Mesendoderm (in vitro differentiated cells): Measurements from ENCODE around the gene ROBO2.

Source experiments
- DNase-seq: peaks from one replicate; pipeline ENCODE4 v3.0.0; 2013
- H2AK5ac ChIP-seq: 2 replicates; pipeline ENCODE4 v1.6.1; 2013; ENCODE audit warnings: low read length, inconsistent platforms
- H2BK120ac ChIP-seq: 2 replicates; pipeline ENCODE4 v1.6.1; 2013; ENCODE audit warnings: low read depth, mild to moderate bottlenecking, low read length, moderate library complexity, mixed read lengths
- H2BK15ac ChIP-seq: replicated peaks from 2 replicates; pipeline ENCODE4 v1.6.1; 2013; ENCODE audit warnings: low read depth, mild to moderate bottlenecking, moderate library complexity
- H2BK5ac ChIP-seq: 2 replicates; pipeline ENCODE4 v1.6.1; 2013; ENCODE audit warnings: low read length, inconsistent platforms
- H3K18ac ChIP-seq: 2 replicates; pipeline ENCODE4 v1.6.1; 2013; ENCODE audit warnings: mild to moderate bottlenecking, low read length, mixed read lengths
- H3K23ac ChIP-seq: one replicate; pipeline ENCODE4 v1.6.1; 2013; ENCODE audit warnings: low read length
- H3K27ac ChIP-seq: 2 replicates; pipeline ENCODE4 v1.5.1; 2013; ENCODE audit warnings: low read depth, mild to moderate bottlenecking, inconsistent platforms, low read length, moderate library complexity
- H3K27me3 ChIP-seq: 2 replicates; pipeline ENCODE4 v1.6.1; 2013; ENCODE audit warnings: low read length, control low read depth, mild to moderate bottlenecking, inconsistent platforms; ENCODE audit not compliant: insufficient read depth, poor library complexity
- H3K36me3 ChIP-seq: 2 replicates; pipeline ENCODE4 v1.6.1; 2013; ENCODE audit warnings: low read length, inconsistent platforms; ENCODE audit not compliant: control insufficient read depth, insufficient read depth
- H3K4ac ChIP-seq: one replicate; pipeline ENCODE4 v1.6.1; 2013; ENCODE audit warnings: low read depth, mild to moderate bottlenecking, low read length, moderate library complexity
- H3K4me1 ChIP-seq: 2 replicates; pipeline ENCODE4 v1.6.1; 2013; ENCODE audit warnings: low read depth, low read length, inconsistent platforms; ENCODE audit not compliant: control insufficient read depth
- H3K4me2 ChIP-seq: 2 replicates; pipeline ENCODE4 v1.6.1; 2013; ENCODE audit warnings: low read length
- H3K4me3 ChIP-seq: 2 replicates; pipeline ENCODE4 v1.5.1; 2013; ENCODE audit warnings: mild to moderate bottlenecking, low read length
- H3K56ac ChIP-seq: one replicate; pipeline ENCODE4 v1.6.1; 2013; ENCODE audit warnings: low read length
- H3K79me1 ChIP-seq: 2 replicates; pipeline ENCODE4 v1.6.1; 2013; ENCODE audit warnings: low read length, inconsistent platforms
- H3K79me2 ChIP-seq: 2 replicates; pipeline ENCODE4 v1.6.1; 2013; ENCODE audit warnings: mild to moderate bottlenecking, low read length; ENCODE audit not compliant: control insufficient read depth, insufficient read depth
- H3K9ac ChIP-seq: 2 replicates; pipeline ENCODE4 v1.6.1; 2013; ENCODE audit warnings: low read length, inconsistent platforms
- H4K5ac ChIP-seq: one replicate; pipeline ENCODE4 v1.6.1; 2013; ENCODE audit warnings: low read length
- H4K8ac ChIP-seq: one replicate; pipeline ENCODE4 v1.6.1; 2013; ENCODE audit warnings: low read depth, mild to moderate bottlenecking, control low read depth, low read length, moderate library complexity
- WGBS: extraction: QIAGEN DNeasy Blood & Tissue Kit; methylation state at CpG from one replicate; pipeline ENCODE4 v1.1.7; 2013; ENCODE audit warnings: low lambda C conversion rate, missing lambda C conversion rate; ENCODE audit not compliant: insufficient coverage; ENCODE audit errors: extremely low coverage; 5-methylcytosine and 5-hydroxymethylcytosine counted together

Gene ROBO2

DNA sequence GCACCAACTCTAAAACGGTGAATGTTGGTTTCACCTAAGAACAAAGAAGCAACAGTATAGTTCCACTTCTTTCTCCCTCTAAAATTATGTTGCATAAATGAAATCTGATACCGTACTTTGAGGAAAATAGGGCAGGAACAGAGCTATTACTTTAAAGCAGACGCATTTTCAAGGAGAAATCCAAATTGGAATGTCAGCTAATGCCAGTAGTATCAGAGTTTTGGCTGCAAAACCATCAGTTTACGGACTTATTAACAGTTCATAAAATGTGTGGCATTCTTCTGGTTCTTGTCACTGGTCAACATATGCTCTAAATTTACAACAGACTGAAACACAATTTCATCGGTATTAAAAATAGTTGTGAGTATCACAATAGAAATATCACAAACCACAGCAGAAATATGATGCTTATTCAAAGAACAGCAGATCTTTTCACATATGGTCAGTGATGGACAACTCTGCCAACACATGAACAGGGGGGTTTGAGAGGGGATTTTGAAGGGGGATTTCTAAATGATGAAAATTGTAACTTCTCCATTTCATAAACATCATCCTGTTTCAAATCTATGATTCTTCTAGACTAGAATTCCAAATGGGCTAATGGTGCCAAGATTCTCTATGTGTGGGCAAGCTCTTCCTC is 38.7 kb upstream of the ROBO2 start:
- no peak overlapping the region for H3K23ac ChIP-seq
- H2AK5ac ChIP-seq: no peak overlapping the region
- H3K4ac ChIP-seq: no peak overlapping the region
- H4K5ac ChIP-seq: no peak overlapping the region
- no peak overlapping the region for H2BK15ac ChIP-seq
- H3K9ac ChIP-seq: no peak overlapping the region
- no peak overlapping the region for H3K18ac ChIP-seq
- H3K4me2 ChIP-seq: no peak overlapping the region
- no peak overlapping the region for H2BK5ac ChIP-seq
- no peak overlapping the region for H3K56ac ChIP-seq
- no peak for DNase-seq
- H2BK120ac ChIP-seq: no peak overlapping the region
- H3K4me1 ChIP-seq: no peaks in the 10 kb centered on the region
- H3K36me3 ChIP-seq: no peaks in the 10 kb centered on the region
- H4K8ac ChIP-seq: no peak overlapping the region
- H3K4me3 ChIP-seq: no peak overlapping the region
- WGBS: no CpG with 5 or more reads among the region's 5 CpGs
- H3K27ac ChIP-seq: no peak overlapping the region
- no peaks in the 10 kb centered on the region for H3K27me3 ChIP-seq
- H3K79me1 ChIP-seq: no peaks in the 10 kb centered on the region
- no peaks in the 10 kb centered on the region for H3K79me2 ChIP-seq

- Histone ChIP-seq H4K8ac (no peak overlapping the region), H3K79me2 (no peaks in the 10 kb centered on the region), H2BK5ac (no peak overlapping the region), H2BK120ac (no peak overlapping the region), H3K23ac (no peak overlapping the region), H3K79me1 (no peaks in the 10 kb centered on the region), H4K5ac (no peak overlapping the region), H3K4me2 (no peak overlapping the region), H2AK5ac (no peak overlapping the region), H3K9ac (no peak overlapping the region), H3K4ac (no peak overlapping the region), H3K27me3 (no peaks in the 10 kb centered on the region), H3K36me3 (no peaks in the 10 kb centered on the region), H3K56ac (no peak overlapping the region), H3K18ac (no peak overlapping the region), H3K4me1 (peaks cover 2% of the 10 kb centered on the region), H3K4me3 (no peak overlapping the region), H2BK15ac (no peak overlapping the region), H3K27ac (no peak overlapping the region)
- peak; percentile 76 for DNase-seq
- WGBS: no CpG with 5 or more reads among the region's 7 CpGs
Measured at GRCh38 chr3:77014226-77014625, 25.7 kb upstream of the ROBO2 start.

DNA sequence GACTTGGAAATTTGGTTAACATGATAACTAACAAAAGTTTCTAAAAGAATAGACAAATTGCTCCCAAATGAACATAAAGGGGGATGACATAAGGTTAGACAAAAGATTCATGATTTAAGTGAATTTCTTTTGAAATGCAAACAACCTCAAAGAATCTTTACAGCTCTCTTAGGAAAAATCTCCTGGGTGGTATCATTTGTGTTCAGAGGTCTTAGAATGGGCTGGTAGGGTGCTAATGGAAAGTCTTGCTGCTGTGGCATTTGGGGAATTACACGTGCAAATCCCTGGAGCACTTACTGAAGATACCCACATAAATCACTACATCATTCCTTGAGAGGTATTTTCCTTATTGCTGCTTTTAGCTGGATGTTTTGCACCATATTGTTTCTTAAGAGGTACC is 14.4 kb upstream of the ROBO2 start:
- H3K23ac ChIP-seq: no peak overlapping the region
- H3K27ac ChIP-seq: no peak overlapping the region
- H4K5ac ChIP-seq: no peak overlapping the region
- H3K79me2 ChIP-seq: no peaks in the 10 kb centered on the region
- no peak overlapping the region for H4K8ac ChIP-seq
- no peak overlapping the region for H3K4me3 ChIP-seq
- H3K4ac ChIP-seq: no peak overlapping the region
- no peak overlapping the region for H3K9ac ChIP-seq
- no peak overlapping the region for H3K56ac ChIP-seq
- peak; percentile 17 for DNase-seq
- H3K27me3 ChIP-seq: no peaks in the 10 kb centered on the region
- H3K36me3 ChIP-seq: no peaks in the 10 kb centered on the region
- no peak overlapping the region for H2BK120ac ChIP-seq
- no peak overlapping the region for H2AK5ac ChIP-seq
- H2BK5ac ChIP-seq: no peak overlapping the region
- WGBS: no CpG with 5 or more reads among the region's 1 CpG
- H3K18ac ChIP-seq: no peak overlapping the region
- H3K4me1 ChIP-seq: no peaks in the 10 kb centered on the region
- H3K79me1 ChIP-seq: no peaks in the 10 kb centered on the region
- no peak overlapping the region for H2BK15ac ChIP-seq
- H3K4me2 ChIP-seq: no peak overlapping the region

GRCh38 chr3:77026904-77027634 is 12.8 kb upstream of the ROBO2 start:
- no peak overlapping the region for H3K4me2 ChIP-seq
- no peak overlapping the region for H3K27ac ChIP-seq
- H3K56ac ChIP-seq: no peak overlapping the region
- H2AK5ac ChIP-seq: no peak overlapping the region
- H3K79me1 ChIP-seq: no peaks in the 10 kb centered on the region
- H4K5ac ChIP-seq: no peak overlapping the region
- no peaks in the 10 kb centered on the region for H3K36me3 ChIP-seq
- no peak overlapping the region for H3K18ac ChIP-seq
- WGBS: no CpG with 5 or more reads among the region's 5 CpGs
- no peak overlapping the region for H2BK5ac ChIP-seq
- H3K27me3 ChIP-seq: no peaks in the 10 kb centered on the region
- no peak for DNase-seq
- H3K4me1 ChIP-seq: no peaks in the 10 kb centered on the region
- H3K23ac ChIP-seq: no peak overlapping the region
- H2BK120ac ChIP-seq: no peak overlapping the region
- H3K4ac ChIP-seq: no peak overlapping the region
- H3K79me2 ChIP-seq: no peaks in the 10 kb centered on the region
- H4K8ac ChIP-seq: no peak overlapping the region
- H3K4me3 ChIP-seq: no peak overlapping the region
- H2BK15ac ChIP-seq: no peak overlapping the region
- no peak overlapping the region for H3K9ac ChIP-seq

- no peak overlapping the region for H3K23ac ChIP-seq
- H3K79me1 ChIP-seq: no peaks in the 10 kb centered on the region
- H3K9ac ChIP-seq: no peak overlapping the region
- H4K8ac ChIP-seq: no peak overlapping the region
- H3K4me1 ChIP-seq: no peaks in the 10 kb centered on the region
- H3K27me3 ChIP-seq: no peaks in the 10 kb centered on the region
- no peak overlapping the region for H2BK15ac ChIP-seq
- H3K4me3 ChIP-seq: no peak overlapping the region
- H3K18ac ChIP-seq: no peak overlapping the region
- no peak overlapping the region for H4K5ac ChIP-seq
- H3K56ac ChIP-seq: no peak overlapping the region
- no peak overlapping the region for H3K4me2 ChIP-seq
- no peak overlapping the region for H2AK5ac ChIP-seq
- no peak overlapping the region for H2BK5ac ChIP-seq
- no peak overlapping the region for H3K27ac ChIP-seq
- no peak for DNase-seq
- no CpG with 5 or more reads among the region's 2 CpGs for WGBS
- H3K36me3 ChIP-seq: no peaks in the 10 kb centered on the region
- no peak overlapping the region for H2BK120ac ChIP-seq
- H3K4ac ChIP-seq: no peak overlapping the region
- no peaks in the 10 kb centered on the region for H3K79me2 ChIP-seq
Measured at GRCh38 chr3:77028005-77028404, 11.9 kb upstream of the ROBO2 start.
